ENCODE results near the gene SGTB.

DNA sequence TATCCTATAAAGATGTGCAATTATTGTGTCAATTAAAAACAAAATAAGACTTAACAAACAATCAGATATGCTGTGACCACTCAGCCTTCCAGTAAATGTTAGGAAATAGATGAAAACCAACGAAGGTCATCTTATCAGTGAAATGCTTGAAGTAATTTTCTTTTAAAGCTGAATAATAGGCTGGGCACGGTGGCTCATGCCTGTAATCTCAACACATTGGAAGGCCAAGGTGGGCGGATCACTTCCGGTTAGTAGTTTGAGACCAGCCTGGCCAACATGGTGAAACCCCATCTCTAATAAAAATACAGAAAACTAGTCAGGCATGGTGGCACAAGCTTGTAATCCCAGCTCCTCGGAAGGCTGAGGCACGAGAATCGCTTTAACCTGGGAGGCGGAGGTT is 31.3 kb upstream of the SGTB start:
- TF ChIP-seq, protein P1, sequence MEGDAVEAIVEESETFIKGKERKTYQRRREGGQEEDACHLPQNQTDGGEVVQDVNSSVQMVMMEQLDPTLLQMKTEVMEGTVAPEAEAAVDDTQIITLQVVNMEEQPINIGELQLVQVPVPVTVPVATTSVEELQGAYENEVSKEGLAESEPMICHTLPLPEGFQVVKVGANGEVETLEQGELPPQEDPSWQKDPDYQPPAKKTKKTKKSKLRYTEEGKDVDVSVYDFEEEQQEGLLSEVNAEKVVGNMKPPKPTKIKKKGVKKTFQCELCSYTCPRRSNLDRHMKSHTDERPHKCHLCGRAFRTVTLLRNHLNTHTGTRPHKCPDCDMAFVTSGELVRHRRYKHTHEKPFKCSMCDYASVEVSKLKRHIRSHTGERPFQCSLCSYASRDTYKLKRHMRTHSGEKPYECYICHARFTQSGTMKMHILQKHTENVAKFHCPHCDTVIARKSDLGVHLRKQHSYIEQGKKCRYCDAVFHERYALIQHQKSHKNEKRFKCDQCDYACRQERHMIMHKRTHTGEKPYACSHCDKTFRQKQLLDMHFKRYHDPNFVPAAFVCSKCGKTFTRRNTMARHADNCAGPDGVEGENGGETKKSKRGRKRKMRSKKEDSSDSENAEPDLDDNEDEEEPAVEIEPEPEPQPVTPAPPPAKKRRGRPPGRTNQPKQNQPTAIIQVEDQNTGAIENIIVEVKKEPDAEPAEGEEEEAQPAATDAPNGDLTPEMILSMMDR (IDR thresholded peaks at IDR 0.05), result no peak
- TF ChIP-seq POLR2A (IDR thresholded peaks at IDR 0.05), result no peak

All from suprapubic skin (tissue), 3 donors.